H9 (cell line): ENCODE results near the gene OR13J1. TPM values are rescaled to one million over a fixed set of nuclear protein-coding genes. Genes with fewer than 3 reads are reported as not detected.

ENCODE experiments used
- DNase-seq: peaks from one replicate; pipeline ENCODE4 v3.0.0-alpha.2; 2017
- H2AFZ ChIP-seq: one replicate; pipeline ENCODE4 v1.6.1; 2013; ENCODE audit warnings: mild to moderate bottlenecking, low read length, control low read depth, moderate library complexity
- H2AK5ac ChIP-seq: 2 replicates; pipeline ENCODE4 v1.6.1; 2013; ENCODE audit warnings: low read length, control low read depth, mixed read lengths; ENCODE audit not compliant: insufficient read length
- H2BK120ac ChIP-seq: one replicate; pipeline ENCODE4 v1.6.1; 2013; ENCODE audit warnings: low read depth, mild to moderate bottlenecking, low read length, control low read depth, inconsistent platforms; ENCODE audit not compliant: poor library complexity, severe bottlenecking
- H2BK12ac ChIP-seq: 2 replicates; pipeline ENCODE4 v1.6.1; 2013; ENCODE audit warnings: low read length, control low read depth, mixed read lengths, low read depth; ENCODE audit not compliant: insufficient read length
- H2BK15ac ChIP-seq: 2 replicates; pipeline ENCODE4 v1.6.1; 2013; ENCODE audit warnings: low read depth, low read length, control low read depth
- H2BK20ac ChIP-seq: one replicate; pipeline ENCODE4 v1.6.1; 2013; ENCODE audit warnings: low read depth, mild to moderate bottlenecking, low read length, control low read depth, inconsistent platforms; ENCODE audit not compliant: poor library complexity, severe bottlenecking
- H2BK5ac ChIP-seq: 2 replicates; pipeline ENCODE4 v1.6.1; 2013; ENCODE audit warnings: low read length, control low read depth, mixed read lengths; ENCODE audit not compliant: insufficient read length
- H3K14ac ChIP-seq: 2 replicates; pipeline ENCODE4 v1.6.1; 2013; ENCODE audit warnings: low read length, control low read depth; ENCODE audit not compliant: insufficient read depth
- H3K18ac ChIP-seq: 2 replicates; pipeline ENCODE4 v1.6.1; 2013; ENCODE audit warnings: low read depth, mild to moderate bottlenecking, mixed read lengths, low read length, control low read depth; ENCODE audit not compliant: insufficient read length
- H3K23ac ChIP-seq: 2 replicates; pipeline ENCODE4 v1.6.1; 2013; ENCODE audit warnings: low read length, control low read depth, mixed read lengths, low read depth; ENCODE audit not compliant: insufficient read length
- H3K23me2 ChIP-seq: 2 replicates; pipeline ENCODE4 v1.6.1; 2013; ENCODE audit warnings: low read depth, mild to moderate bottlenecking, mixed read lengths, low read length, control low read depth; ENCODE audit not compliant: insufficient read length, poor library complexity, severe bottlenecking
- H3K27ac ChIP-seq: 2 replicates; pipeline ENCODE4 v1.5.1; 2013; ENCODE audit warnings: low read length, control low read depth, mixed read lengths, low read depth; ENCODE audit not compliant: insufficient read length
- H3K27me3 ChIP-seq: 2 replicates; pipeline ENCODE4 v1.6.1; 2013; ENCODE audit warnings: low read length, control low read depth, inconsistent platforms; ENCODE audit not compliant: insufficient read depth
- H3K4ac ChIP-seq: 2 replicates; pipeline ENCODE4 v1.6.1; 2013; ENCODE audit warnings: low read depth, mild to moderate bottlenecking, control low read depth, inconsistent platforms, low read length, moderate library complexity
- H3K4me1 ChIP-seq: 2 replicates; pipeline ENCODE4 v1.6.1; 2013; ENCODE audit warnings: low read length, control low read depth, inconsistent platforms; ENCODE audit not compliant: insufficient read depth
- H3K4me2 ChIP-seq: 2 replicates; pipeline ENCODE4 v1.6.1; 2013; ENCODE audit warnings: low read length, control low read depth, mixed read lengths; ENCODE audit not compliant: insufficient read length, insufficient read depth
- H3K56ac ChIP-seq: 2 replicates; pipeline ENCODE4 v1.6.1; 2013; ENCODE audit warnings: low read depth, mild to moderate bottlenecking, mixed read lengths, low read length, control low read depth; ENCODE audit not compliant: insufficient read length
- H3K79me1 ChIP-seq: 2 replicates; pipeline ENCODE4 v1.6.1; 2013; ENCODE audit warnings: low read depth, mild to moderate bottlenecking, moderate library complexity, low read length, control low read depth, inconsistent platforms; ENCODE audit not compliant: insufficient read depth, poor library complexity, severe bottlenecking
- H3K79me2 ChIP-seq: 2 replicates; pipeline ENCODE4 v1.6.1; 2013; ENCODE audit warnings: low read length, control low read depth, inconsistent platforms; ENCODE audit not compliant: insufficient read depth
- H3K9ac ChIP-seq: 2 replicates; pipeline ENCODE4 v1.6.1; 2013; ENCODE audit warnings: low read length, control low read depth, mixed read lengths; ENCODE audit not compliant: insufficient read length; ENCODE audit errors: extremely low read depth
- H3K9me3 ChIP-seq: one replicate; pipeline ENCODE4 v1.6.1; 2013; ENCODE audit warnings: low read depth, low read length, inconsistent platforms; ENCODE audit not compliant: control insufficient read depth
- H3T11ph ChIP-seq: one replicate; pipeline ENCODE4 v1.6.1; 2013; ENCODE audit warnings: mild to moderate bottlenecking, low read length, control low read depth, inconsistent platforms
- H4K20me1 ChIP-seq: one replicate; pipeline ENCODE4 v1.6.1; 2013; ENCODE audit not compliant: control insufficient read depth, insufficient read length, insufficient read depth
- H4K5ac ChIP-seq: 2 replicates; pipeline ENCODE4 v1.6.1; 2013; ENCODE audit warnings: low read depth, mild to moderate bottlenecking, mixed read lengths, low read length, control low read depth; ENCODE audit not compliant: insufficient read length
- H4K8ac ChIP-seq: replicated peaks from 2 replicates; pipeline ENCODE4 v1.6.1; 2013; ENCODE audit warnings: low read length, control low read depth, mixed read lengths, low read depth; ENCODE audit not compliant: insufficient read length
- H4K91ac ChIP-seq: 2 replicates; pipeline ENCODE4 v1.6.1; 2013; ENCODE audit warnings: low read depth, mild to moderate bottlenecking, moderate library complexity, mixed read lengths, low read length, control low read depth; ENCODE audit not compliant: insufficient read length
- H3K27ac Mint-ChIP-seq, 3 experiments: 2 replicates in 2 of 3; 3 replicates in 1 of 3; pipeline ENCODE4 v1.8.0; 2020 to 2021; ENCODE audit warnings: mixed read lengths in 3 of 3, mild to moderate bottlenecking in 1 of 3, moderate library complexity in 1 of 3
- H3K27me3 Mint-ChIP-seq: 2 replicates; pipeline ENCODE4 v1.8.0; 2021; ENCODE audit warnings: low read depth, mild to moderate bottlenecking, moderate library complexity, mixed read lengths
- H3K36me3 Mint-ChIP-seq, 3 experiments: 2 replicates in 2 of 3; 3 replicates in 1 of 3; pipeline ENCODE4 v1.8.0; 2020 to 2021; ENCODE audit warnings: low read depth in 3 of 3, mixed read lengths in 3 of 3; ENCODE audit not compliant: insufficient read depth in 1 of 3
- H3K4me1 Mint-ChIP-seq, 2 experiments: 2 replicates each; pipeline ENCODE4 v1.8.0; 2020; ENCODE audit warnings: mixed read lengths in 2 of 2
- H3K4me3 Mint-ChIP-seq, 2 experiments: 2 replicates in 1 of 2; 3 replicates in 1 of 2; pipeline ENCODE4 v1.8.0; 2020 to 2021; ENCODE audit warnings: mild to moderate bottlenecking in 2 of 2, mixed read lengths in 2 of 2, moderate library complexity in 1 of 2
- H3K9me3 Mint-ChIP-seq, 2 experiments: 2 replicates in 1 of 2; 3 replicates in 1 of 2; pipeline ENCODE4 v1.8.0; 2020; ENCODE audit warnings: mild to moderate bottlenecking in 2 of 2, mixed read lengths in 2 of 2, moderate library complexity in 1 of 2
- WGBS: extraction: QIAGEN DNeasy Blood & Tissue Kit; methylation state at CpG from one replicate; pipeline ENCODE4 v1.1.7; 2013; ENCODE audit warnings: missing lambda C conversion rate, low lambda C conversion rate, mixed read lengths; ENCODE audit not compliant: insufficient read length; ENCODE audit errors: extremely low coverage; 5-methylcytosine and 5-hydroxymethylcytosine counted together
- total RNA-seq: library from RNA; stranded (reverse); gene quantifications from 2 replicates; pipeline ENCODE4 v1.2.1, GENCODE V29; 2021
- TF ChIP-seq, protein P1 (sequence below): fragments of 200-600 bp; sonication (generic); conservative IDR thresholded peaks from 3 replicates; pipeline ENCODE4 v1.8.0; 2021; ENCODE audit warnings: antibody characterized with exemption, mild to moderate bottlenecking

OR13J1 gene
- total RNA-seq, 1 experiment from 2014 or later, result not detected

DNA sequence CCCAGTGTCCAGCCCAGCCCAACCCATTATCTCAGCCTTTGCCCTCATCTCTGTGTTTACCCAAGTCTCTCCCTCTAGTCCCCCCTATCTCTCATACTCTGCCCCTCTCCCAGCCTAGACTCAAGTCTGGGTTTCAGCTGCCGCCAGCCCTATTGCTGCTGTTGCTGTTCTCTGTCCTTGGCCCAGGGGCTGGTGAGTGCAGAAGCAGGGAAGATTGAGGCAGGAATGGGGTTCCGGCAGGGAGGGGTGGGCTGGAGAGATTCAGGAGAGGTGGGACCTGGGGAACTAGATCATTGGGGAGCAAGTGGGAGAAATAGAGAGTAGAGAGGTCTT lies 40.5 kb downstream of the OR13J1 start:
- no peak overlapping the region for H2AK5ac ChIP-seq
- peaks cover 12% of the 10 kb centered on the region for H3K23me2 ChIP-seq
- no peak for DNase-seq
- TF ChIP-seq, protein P1, sequence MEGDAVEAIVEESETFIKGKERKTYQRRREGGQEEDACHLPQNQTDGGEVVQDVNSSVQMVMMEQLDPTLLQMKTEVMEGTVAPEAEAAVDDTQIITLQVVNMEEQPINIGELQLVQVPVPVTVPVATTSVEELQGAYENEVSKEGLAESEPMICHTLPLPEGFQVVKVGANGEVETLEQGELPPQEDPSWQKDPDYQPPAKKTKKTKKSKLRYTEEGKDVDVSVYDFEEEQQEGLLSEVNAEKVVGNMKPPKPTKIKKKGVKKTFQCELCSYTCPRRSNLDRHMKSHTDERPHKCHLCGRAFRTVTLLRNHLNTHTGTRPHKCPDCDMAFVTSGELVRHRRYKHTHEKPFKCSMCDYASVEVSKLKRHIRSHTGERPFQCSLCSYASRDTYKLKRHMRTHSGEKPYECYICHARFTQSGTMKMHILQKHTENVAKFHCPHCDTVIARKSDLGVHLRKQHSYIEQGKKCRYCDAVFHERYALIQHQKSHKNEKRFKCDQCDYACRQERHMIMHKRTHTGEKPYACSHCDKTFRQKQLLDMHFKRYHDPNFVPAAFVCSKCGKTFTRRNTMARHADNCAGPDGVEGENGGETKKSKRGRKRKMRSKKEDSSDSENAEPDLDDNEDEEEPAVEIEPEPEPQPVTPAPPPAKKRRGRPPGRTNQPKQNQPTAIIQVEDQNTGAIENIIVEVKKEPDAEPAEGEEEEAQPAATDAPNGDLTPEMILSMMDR, result no peak
- no peak overlapping the region for H2BK12ac ChIP-seq
- no peaks in the 10 kb centered on the region for H3K79me2 ChIP-seq
- no peak overlapping the region for H3K18ac ChIP-seq
- peak overlapping the region in 1 of 3 experiments; percentile 65; a peak in 2 of 7 replicates for H3K27ac Mint-ChIP-seq
- no peaks in the 10 kb centered on the region for H4K20me1 ChIP-seq
- no peak overlapping the region for H2BK120ac ChIP-seq
- WGBS, result no CpG with 5 or more reads among the region's 2 CpGs
- H3K56ac ChIP-seq, result no peak overlapping the region
- peak overlapping the region; percentile 66 for H3K9ac ChIP-seq
- H3K4me1 ChIP-seq, result 0 out of 2 replicates have a peak, but pooled peaks cover 2% of the 10 kb centered on the region
- no peak overlapping the region for H4K91ac ChIP-seq
- no peak overlapping the region for H4K8ac ChIP-seq
- H3K4ac ChIP-seq, result no peak overlapping the region
- no peak overlapping the region for H4K5ac ChIP-seq
- peaks cover 2% of the 10 kb centered on the region for H3K27me3 Mint-ChIP-seq
- no peaks in the 10 kb centered on the region for H3K36me3 Mint-ChIP-seq
- no peak overlapping the region for H2BK20ac ChIP-seq
- no peaks in the 10 kb centered on the region for H3K9me3 ChIP-seq
- H3K23ac ChIP-seq, result no peak overlapping the region
- no peak overlapping the region for H2AFZ ChIP-seq
- no peaks in the 10 kb centered on the region for H3K79me1 ChIP-seq
- H3K27me3 ChIP-seq, result no peaks in the 10 kb centered on the region
- H3K27ac ChIP-seq, result no peak overlapping the region
- H3T11ph ChIP-seq, result no peak overlapping the region
- H3K4me2 ChIP-seq, result peak overlapping the region; percentile 77
- no peaks in the 10 kb centered on the region; a peak in 1 of 5 replicates for H3K9me3 Mint-ChIP-seq
- peaks cover 30 to 35% of the 10 kb centered on the region in 2 experiments for H3K4me1 Mint-ChIP-seq
- no peak overlapping the region for H3K14ac ChIP-seq
- H2BK5ac ChIP-seq, result no peak overlapping the region
- H3K4me3 Mint-ChIP-seq, result peak overlapping the region; percentile 71 to 87
- H2BK15ac ChIP-seq, result no peak overlapping the region
